Measurements from ENCODE around the gene STAMBPL1.

The STAMBPL1 gene

GRCh38 chr10:88843171-88843570 lies 36.9 kb upstream of the STAMBPL1 start:
- Histone ChIP-seq H3K36me3 (ENCODE audit: insufficient read depth, low read length) (no peaks in the 10 kb centered on the region), H3K9ac (ENCODE audit: low read depth, low read length, poor library complexity, severe bottlenecking) (no peak overlapping the region), H2AFZ (ENCODE audit: low read length) (no peak overlapping the region), H3K9me2 (replicated peaks; ENCODE audit: low read depth, low read length) (no peaks in the 10 kb centered on the region), H3K9me3 (ENCODE audit: insufficient read depth, low read depth, low read length) (no peaks in the 10 kb centered on the region), H3K4me2 (ENCODE audit: low read depth, low read length, poor library complexity, severe bottlenecking) (no peak overlapping the region), H4K20me1 (ENCODE audit: insufficient read depth, low read length, poor library complexity, severe bottlenecking) (no peaks in the 10 kb centered on the region), H3K4me3 (ENCODE audit: low read length, poor library complexity, severe bottlenecking) (no peak overlapping the region), H3K4me1 (ENCODE audit: insufficient read depth, low read length, poor library complexity, severe bottlenecking) (peaks cover under 1% of the 10 kb centered on the region), H3K27me3 (ENCODE audit: insufficient read depth, low read length, poor library complexity, severe bottlenecking) (no peaks in the 10 kb centered on the region), H3K79me2 (ENCODE audit: insufficient read depth, low read length) (no peaks in the 10 kb centered on the region), H3F3A (ENCODE audit: low read depth) (no peaks in the 10 kb centered on the region)
- no peak for TF ChIP-seq CTCF (conservative IDR thresholded peaks at IDR 0.05; ENCODE audit: low read length)
- no peak for TF ChIP-seq EZH2phosphoT487 (IDR thresholded peaks at IDR 0.05; ENCODE audit: borderline replicate concordance)

- H3K27me3 ChIP-seq (ENCODE audit: insufficient read depth, low read length, poor library complexity, severe bottlenecking) = no peaks in the 10 kb centered on the region
- peaks cover 27% of the 10 kb centered on the region for H3K4me1 ChIP-seq (ENCODE audit: insufficient read depth, low read length, poor library complexity, severe bottlenecking)
- H3K9me2 ChIP-seq (replicated peaks; ENCODE audit: low read depth, low read length) = no peaks in the 10 kb centered on the region
- no peak overlapping the region for H3K4me3 ChIP-seq (ENCODE audit: low read length, poor library complexity, severe bottlenecking)
- no peaks in the 10 kb centered on the region for H4K20me1 ChIP-seq (ENCODE audit: insufficient read depth, low read length, poor library complexity, severe bottlenecking)
- no peak for TF ChIP-seq EZH2phosphoT487 (IDR thresholded peaks at IDR 0.05; ENCODE audit: borderline replicate concordance)
- no peak for TF ChIP-seq CTCF (conservative IDR thresholded peaks at IDR 0.05; ENCODE audit: low read length)
- H3K9ac ChIP-seq (ENCODE audit: low read depth, low read length, poor library complexity, severe bottlenecking) = no peak overlapping the region
- no peaks in the 10 kb centered on the region for H3K9me3 ChIP-seq (ENCODE audit: insufficient read depth, low read depth, low read length)
- H3F3A ChIP-seq (ENCODE audit: low read depth) = no peaks in the 10 kb centered on the region
- peak overlapping the region; percentile 55 for H3K4me2 ChIP-seq (ENCODE audit: low read depth, low read length, poor library complexity, severe bottlenecking)
- H3K36me3 ChIP-seq (ENCODE audit: insufficient read depth, low read length) = no peaks in the 10 kb centered on the region
- no peak overlapping the region for H2AFZ ChIP-seq (ENCODE audit: low read length)
- no peaks in the 10 kb centered on the region for H3K79me2 ChIP-seq (ENCODE audit: insufficient read depth, low read length)
Observed at GRCh38 chr10:88848499-88848898, 31.5 kb upstream of the STAMBPL1 start.

GRCh38 chr10:88849234-88849633 lies 30.8 kb upstream of the STAMBPL1 start:
- H3K4me1 ChIP-seq (ENCODE audit: insufficient read depth, low read length, poor library complexity, severe bottlenecking) = peaks cover 34% of the 10 kb centered on the region
- H3K79me2 ChIP-seq (ENCODE audit: insufficient read depth, low read length) = no peaks in the 10 kb centered on the region
- H3K4me3 ChIP-seq (ENCODE audit: low read length, poor library complexity, severe bottlenecking) = no peak overlapping the region
- no peaks in the 10 kb centered on the region for H3F3A ChIP-seq (ENCODE audit: low read depth)
- no peaks in the 10 kb centered on the region for H4K20me1 ChIP-seq (ENCODE audit: insufficient read depth, low read length, poor library complexity, severe bottlenecking)
- H2AFZ ChIP-seq (ENCODE audit: low read length) = peak overlapping the region; percentile 51
- H3K9me3 ChIP-seq (ENCODE audit: insufficient read depth, low read depth, low read length) = no peaks in the 10 kb centered on the region
- TF ChIP-seq EZH2phosphoT487 (IDR thresholded peaks at IDR 0.05; ENCODE audit: borderline replicate concordance) (no peak), CTCF (conservative IDR thresholded peaks at IDR 0.05; ENCODE audit: low read length) (no peak)
- no peak overlapping the region for H3K4me2 ChIP-seq (ENCODE audit: low read depth, low read length, poor library complexity, severe bottlenecking)
- H3K27me3 ChIP-seq (ENCODE audit: insufficient read depth, low read length, poor library complexity, severe bottlenecking) = no peaks in the 10 kb centered on the region
- H3K9ac ChIP-seq (ENCODE audit: low read depth, low read length, poor library complexity, severe bottlenecking) = no peak overlapping the region
- no peaks in the 10 kb centered on the region for H3K9me2 ChIP-seq (replicated peaks; ENCODE audit: low read depth, low read length)
- no peaks in the 10 kb centered on the region for H3K36me3 ChIP-seq (ENCODE audit: insufficient read depth, low read length)
